HFFc6 (cell line): ENCODE measurements around the gene MBOAT2. TPM values are rescaled to one million over a fixed set of nuclear protein-coding genes. Genes with fewer than 3 reads are reported as not detected.
A peak's percentile ranks its signal among the peaks of the same experiment; 100 is the strongest.

Experiments used
- DNase-seq: peaks from one replicate; pipeline ENCODE4 v3.0.0-alpha.2; 2018
- H3K27ac Mint-ChIP-seq: 2 replicates; pipeline ENCODE4 v1.8.0; 2020; ENCODE audit warnings: mild to moderate bottlenecking, mixed read lengths
- H3K27me3 Mint-ChIP-seq: 2 replicates; pipeline ENCODE4 v1.8.0; 2021; ENCODE audit warnings: mild to moderate bottlenecking, moderate library complexity, mixed read lengths; ENCODE audit not compliant: insufficient read depth
- H3K36me3 Mint-ChIP-seq: 2 replicates; pipeline ENCODE4 v1.8.0; 2021; ENCODE audit warnings: low read depth, mixed read lengths
- H3K4me1 Mint-ChIP-seq: 2 replicates; pipeline ENCODE4 v1.8.0; 2020; ENCODE audit warnings: low read depth, mixed read lengths
- H3K4me3 Mint-ChIP-seq: 2 replicates; pipeline ENCODE4 v1.8.0; 2020; ENCODE audit warnings: mild to moderate bottlenecking, moderate library complexity, mixed read lengths
- H3K9me3 Mint-ChIP-seq: 2 replicates; pipeline ENCODE4 v1.8.0; 2020; ENCODE audit warnings: mild to moderate bottlenecking, mixed read lengths
- total RNA-seq, 6 experiments: library from RNA; stranded (reverse); fragmentation: NEBNext Ultra II Directional; extraction: Animal tissue kit (Norgen Biotek cat#: 25700); gene quantifications; 2 replicates in 1 of 6; 3 replicates in 5 of 6; pipeline ENCODE4 v1.2.3, GENCODE V29; 2021
- TF ChIP-seq, protein P1 (sequence below): fragments of 200-600 bp; sonication (generic); IDR thresholded peaks from 2 replicates; pipeline ENCODE4 v1.5.0; 2021; ENCODE audit warnings: antibody characterized with exemption, mild to moderate bottlenecking

MBOAT2 gene
- total RNA-seq, 6 experiments from 2014 or later, result 49.8 to 66.2 (median 55.7) TPM

DNA sequence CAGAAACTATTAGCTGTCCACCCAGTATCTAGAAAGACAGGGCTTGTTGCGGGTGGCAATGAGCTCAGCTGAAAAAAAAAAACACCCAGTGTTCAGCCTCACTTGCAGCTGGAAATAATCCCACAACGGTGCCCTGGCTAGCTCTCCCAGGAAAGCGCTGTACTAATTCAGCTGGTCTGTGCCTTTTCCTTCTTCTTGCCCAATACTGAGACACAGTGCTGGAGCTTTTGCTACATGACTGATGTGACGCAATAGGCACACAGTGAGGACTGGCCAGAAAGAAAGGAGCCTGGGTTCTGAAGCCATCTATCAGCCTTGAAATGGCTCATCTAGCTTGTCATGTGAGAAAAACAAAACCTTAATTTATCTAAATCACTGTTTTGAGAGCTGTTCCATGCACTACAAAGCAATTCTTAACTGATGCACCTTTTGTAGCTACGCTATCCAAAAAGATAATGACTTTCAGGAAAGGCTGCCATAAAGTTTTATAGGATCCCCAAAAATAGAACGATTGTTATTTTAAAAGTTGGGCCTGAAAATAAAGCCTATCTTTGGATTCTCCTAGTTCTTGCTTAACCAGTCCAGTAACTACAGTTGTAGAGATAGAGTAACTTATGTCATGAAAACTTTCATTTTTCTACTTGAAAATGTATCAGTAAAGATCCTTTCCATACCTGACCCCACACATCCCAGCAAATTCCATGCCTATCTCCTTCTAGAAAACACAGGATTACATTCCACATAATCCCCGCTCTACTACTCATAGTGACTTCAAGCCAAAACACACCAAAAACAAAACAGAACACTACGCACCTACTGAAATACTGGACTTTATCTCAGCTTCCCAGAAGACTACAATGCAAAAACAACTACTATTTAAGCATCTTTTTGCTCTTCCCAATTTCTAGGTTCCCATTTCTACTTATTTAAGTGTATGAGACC is 181.9 kb downstream of the MBOAT2 start:
- DNase-seq, result peak; percentile 12
- Mint-ChIP-seq H3K36me3 (peaks cover 12% of the 10 kb centered on the region), H3K9me3 (no peaks in the 10 kb centered on the region), H3K4me1 (peaks cover 16% of the 10 kb centered on the region), H3K27me3 (no peaks in the 10 kb centered on the region), H3K27ac (peak overlapping the region; percentile 24), H3K4me3 (no peak overlapping the region)
- TF ChIP-seq, protein P1, sequence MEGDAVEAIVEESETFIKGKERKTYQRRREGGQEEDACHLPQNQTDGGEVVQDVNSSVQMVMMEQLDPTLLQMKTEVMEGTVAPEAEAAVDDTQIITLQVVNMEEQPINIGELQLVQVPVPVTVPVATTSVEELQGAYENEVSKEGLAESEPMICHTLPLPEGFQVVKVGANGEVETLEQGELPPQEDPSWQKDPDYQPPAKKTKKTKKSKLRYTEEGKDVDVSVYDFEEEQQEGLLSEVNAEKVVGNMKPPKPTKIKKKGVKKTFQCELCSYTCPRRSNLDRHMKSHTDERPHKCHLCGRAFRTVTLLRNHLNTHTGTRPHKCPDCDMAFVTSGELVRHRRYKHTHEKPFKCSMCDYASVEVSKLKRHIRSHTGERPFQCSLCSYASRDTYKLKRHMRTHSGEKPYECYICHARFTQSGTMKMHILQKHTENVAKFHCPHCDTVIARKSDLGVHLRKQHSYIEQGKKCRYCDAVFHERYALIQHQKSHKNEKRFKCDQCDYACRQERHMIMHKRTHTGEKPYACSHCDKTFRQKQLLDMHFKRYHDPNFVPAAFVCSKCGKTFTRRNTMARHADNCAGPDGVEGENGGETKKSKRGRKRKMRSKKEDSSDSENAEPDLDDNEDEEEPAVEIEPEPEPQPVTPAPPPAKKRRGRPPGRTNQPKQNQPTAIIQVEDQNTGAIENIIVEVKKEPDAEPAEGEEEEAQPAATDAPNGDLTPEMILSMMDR, result no peak

DNA sequence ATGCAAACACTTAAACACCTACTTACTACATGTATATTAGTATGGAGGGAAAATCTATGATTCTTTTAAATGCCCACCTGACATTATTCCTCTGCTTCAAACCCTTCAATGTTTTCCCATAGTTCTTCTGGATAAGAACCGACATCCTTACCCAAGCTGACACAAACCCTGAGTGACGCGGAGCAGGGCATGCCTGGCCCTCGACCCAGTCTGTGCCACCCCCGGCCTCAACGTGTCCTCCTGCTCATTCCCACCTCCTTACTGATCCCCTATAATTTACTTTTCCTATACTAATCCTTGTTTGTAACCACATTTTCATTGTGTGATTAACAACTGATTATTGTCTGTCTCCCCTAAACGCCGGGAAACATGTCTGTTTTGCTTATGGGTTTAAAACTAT is 183.5 kb downstream of the MBOAT2 start:
- Mint-ChIP-seq H3K36me3 (peaks cover 11% of the 10 kb centered on the region), H3K4me1 (peaks cover 16% of the 10 kb centered on the region), H3K27me3 (no peaks in the 10 kb centered on the region), H3K4me3 (no peak overlapping the region), H3K9me3 (no peaks in the 10 kb centered on the region), H3K27ac (no peak overlapping the region)
- TF ChIP-seq, protein P1, result no peak
- no peak for DNase-seq

DNA sequence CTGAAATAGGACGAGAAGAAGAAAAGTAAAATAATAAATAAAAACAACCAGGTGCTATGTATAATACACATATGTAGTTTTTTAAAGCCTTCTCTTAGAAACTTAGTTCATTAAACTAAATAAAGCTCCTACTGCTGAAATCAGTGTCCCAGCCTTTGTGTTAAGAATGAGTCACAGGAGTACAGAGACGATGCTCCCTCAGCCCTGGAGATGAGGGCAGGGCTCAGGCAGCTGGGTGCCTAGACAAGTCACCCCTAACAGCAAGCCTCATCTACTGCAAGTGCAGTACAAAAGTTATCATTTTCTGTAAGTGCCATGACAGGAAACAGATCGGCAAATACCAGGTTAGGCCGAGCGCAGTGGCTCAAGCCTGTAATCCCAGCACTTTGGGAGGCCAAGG is 184.3 kb downstream of the MBOAT2 start:
- peaks cover 12% of the 10 kb centered on the region; the same call in 1 of the 2 replicates for H3K36me3 Mint-ChIP-seq
- DNase-seq, result peak; percentile 4
- H3K4me1 Mint-ChIP-seq, result peaks cover 16% of the 10 kb centered on the region
- H3K4me3 Mint-ChIP-seq, result no peak overlapping the region
- no peaks in the 10 kb centered on the region for H3K27me3 Mint-ChIP-seq
- H3K9me3 Mint-ChIP-seq, result no peaks in the 10 kb centered on the region
- H3K27ac Mint-ChIP-seq, result peak overlapping the region; percentile 2; the same call in 1 of the 2 replicates
- TF ChIP-seq, protein P1, result no peak

DNA sequence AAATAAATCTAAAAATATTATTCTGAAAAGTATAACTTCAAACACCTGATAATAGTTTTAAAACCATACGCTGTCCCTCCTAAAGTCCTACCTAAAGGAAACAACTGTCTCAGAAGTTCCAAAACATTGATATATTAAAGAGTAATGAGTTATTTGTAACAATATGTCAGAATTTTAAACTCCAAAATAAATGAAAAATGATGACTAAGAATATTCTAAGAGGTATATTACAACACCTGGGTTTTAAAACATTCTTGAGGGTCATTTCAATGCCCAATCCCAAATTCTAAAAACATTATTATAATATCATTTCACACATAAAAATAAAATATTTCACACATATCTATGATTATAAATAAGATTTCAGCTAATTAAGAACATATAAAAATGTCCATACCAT is 186.3 kb downstream of the MBOAT2 start:
- H3K9me3 Mint-ChIP-seq, result no peaks in the 10 kb centered on the region
- H3K27ac Mint-ChIP-seq, result no peak overlapping the region
- peaks cover 12% of the 10 kb centered on the region; the same call in 1 of the 2 replicates for H3K36me3 Mint-ChIP-seq
- H3K27me3 Mint-ChIP-seq, result no peaks in the 10 kb centered on the region
- no peak overlapping the region for H3K4me3 Mint-ChIP-seq
- peaks cover 16% of the 10 kb centered on the region for H3K4me1 Mint-ChIP-seq
- no peak for DNase-seq
- TF ChIP-seq, protein P1, result no peak

DNA sequence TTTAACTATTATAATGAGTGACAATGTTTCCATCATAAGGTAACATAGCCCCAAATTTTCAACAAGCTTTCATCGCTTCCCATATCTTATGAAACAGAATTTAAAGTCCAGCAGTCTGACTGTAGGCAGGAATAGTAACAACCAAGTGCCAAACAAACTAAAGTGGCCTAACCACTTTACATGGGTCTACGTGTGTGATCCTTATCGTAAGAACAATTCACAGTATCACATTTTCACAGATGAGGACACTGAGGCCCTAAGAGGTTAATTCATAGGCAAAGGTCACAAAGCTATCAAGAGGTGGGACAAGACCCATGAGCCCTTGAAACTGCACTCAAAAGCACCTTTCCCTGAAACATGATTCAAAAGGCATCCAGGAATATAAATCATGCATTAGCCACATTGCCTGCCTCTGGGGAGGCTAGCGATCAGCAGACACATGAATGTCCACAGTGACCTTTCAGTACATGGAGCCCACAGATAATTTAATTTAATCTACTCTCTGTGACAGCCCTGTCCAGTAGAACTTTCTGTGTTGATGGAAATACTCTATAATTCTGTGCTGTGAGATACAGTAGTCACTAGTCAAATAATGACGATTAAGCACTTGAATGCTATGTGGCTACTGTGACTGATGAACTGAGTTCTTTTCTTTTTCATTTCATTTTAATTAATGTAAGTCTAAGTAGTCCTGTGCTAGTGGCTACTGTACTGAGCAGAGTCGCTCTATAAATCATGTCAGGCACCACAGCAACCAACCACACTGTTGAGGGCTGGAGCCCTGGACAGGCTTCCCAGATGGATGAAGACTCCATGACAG is 196.4 kb downstream of the MBOAT2 start:
- no peaks in the 10 kb centered on the region for H3K9me3 Mint-ChIP-seq
- TF ChIP-seq, protein P1, result no peak
- no peak for DNase-seq
- H3K27me3 Mint-ChIP-seq, result no peaks in the 10 kb centered on the region; the same call in 1 of the 2 replicates
- no peak overlapping the region for H3K4me3 Mint-ChIP-seq
- peaks cover 30% of the 10 kb centered on the region for H3K4me1 Mint-ChIP-seq
- H3K36me3 Mint-ChIP-seq, result peaks cover 46% of the 10 kb centered on the region
- no peak overlapping the region for H3K27ac Mint-ChIP-seq
